Measurements from ENCODE around the gene UNC5A.

Gene UNC5A

DNA sequence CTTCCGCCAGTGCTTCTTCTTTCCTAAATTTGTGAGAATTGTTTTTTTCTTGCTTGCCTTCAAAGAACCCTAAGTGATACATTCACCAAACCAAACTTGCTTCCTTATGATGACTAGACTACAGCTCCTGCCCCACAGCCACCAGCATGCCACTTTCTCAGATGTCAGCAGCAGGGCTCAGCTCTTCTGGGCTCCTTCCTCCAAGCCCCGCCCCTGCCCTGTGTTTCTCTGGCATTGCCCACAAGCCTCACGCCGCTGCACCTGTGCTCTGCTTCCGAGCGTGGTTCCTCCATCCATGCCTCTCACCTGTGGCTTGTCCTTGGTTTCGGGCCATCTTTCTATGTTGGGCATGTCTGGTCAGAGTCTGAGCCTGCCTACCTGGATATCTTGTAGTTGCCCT, 10.6 kb downstream of the UNC5A start:
- DNase-seq (ENCODE audit: low read depth, low spot score) = no peak
- H3K27ac ChIP-seq = no peak overlapping the region
- no peak for TF ChIP-seq POLR2AphosphoS5 (IDR thresholded peaks at IDR 0.05; ENCODE audit: borderline replicate concordance, low read depth, low read length)
- TF ChIP-seq EZH2 (IDR thresholded peaks at IDR 0.05) = no peak
- no peak for TF ChIP-seq FOXP2 (optimal IDR thresholded peaks at IDR 0.05; ENCODE audit: control extremely low read depth, extremely low read length, insufficient read depth)

DNA sequence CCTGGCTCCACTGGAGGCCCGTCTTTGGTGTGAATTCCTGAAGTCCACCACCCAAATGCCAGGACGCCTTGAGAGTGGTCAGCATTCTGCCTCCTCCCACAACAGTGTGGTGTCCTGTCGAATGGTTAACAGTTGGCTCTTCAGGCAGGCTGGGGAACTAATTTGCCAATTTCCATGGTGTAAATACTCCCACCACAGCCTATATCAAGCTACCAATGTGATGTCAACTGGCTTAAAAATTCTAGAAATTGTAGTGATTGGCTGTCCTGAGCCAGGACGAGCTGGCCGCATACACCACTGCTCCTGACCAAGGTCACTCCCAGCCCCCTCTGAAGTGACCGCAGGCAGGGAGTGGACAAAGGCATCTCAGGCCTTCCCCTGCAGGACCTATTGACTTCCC, 11.1 kb downstream of the UNC5A start:
- Histone ChIP-seq H3K36me3 (ENCODE audit: insufficient read depth, low read length) (no peaks in the 10 kb centered on the region), H3K9me3 (ENCODE audit: low read depth, low read length) (no peaks in the 10 kb centered on the region), H3K27ac (no peak overlapping the region), H3K9ac (ENCODE audit: insufficient read length) (no peak overlapping the region), H3K4me3 (no peak overlapping the region)
- TF ChIP-seq POLR2AphosphoS5 (IDR thresholded peaks at IDR 0.05; ENCODE audit: borderline replicate concordance, low read depth, low read length) (no peak), EZH2 (IDR thresholded peaks at IDR 0.05) (no peak)
- no peak for DNase-seq (ENCODE audit: low read depth, low spot score)

More for the DNA sequence above, 10.6 kb downstream of the UNC5A start:
- Histone ChIP-seq H3K9me3 (ENCODE audit: low read depth, low read length) (no peaks in the 10 kb centered on the region), H3K9ac (ENCODE audit: insufficient read length) (no peak overlapping the region), H3K36me3 (ENCODE audit: insufficient read depth, low read length) (no peaks in the 10 kb centered on the region), H3K4me3 (no peak overlapping the region)

DNA sequence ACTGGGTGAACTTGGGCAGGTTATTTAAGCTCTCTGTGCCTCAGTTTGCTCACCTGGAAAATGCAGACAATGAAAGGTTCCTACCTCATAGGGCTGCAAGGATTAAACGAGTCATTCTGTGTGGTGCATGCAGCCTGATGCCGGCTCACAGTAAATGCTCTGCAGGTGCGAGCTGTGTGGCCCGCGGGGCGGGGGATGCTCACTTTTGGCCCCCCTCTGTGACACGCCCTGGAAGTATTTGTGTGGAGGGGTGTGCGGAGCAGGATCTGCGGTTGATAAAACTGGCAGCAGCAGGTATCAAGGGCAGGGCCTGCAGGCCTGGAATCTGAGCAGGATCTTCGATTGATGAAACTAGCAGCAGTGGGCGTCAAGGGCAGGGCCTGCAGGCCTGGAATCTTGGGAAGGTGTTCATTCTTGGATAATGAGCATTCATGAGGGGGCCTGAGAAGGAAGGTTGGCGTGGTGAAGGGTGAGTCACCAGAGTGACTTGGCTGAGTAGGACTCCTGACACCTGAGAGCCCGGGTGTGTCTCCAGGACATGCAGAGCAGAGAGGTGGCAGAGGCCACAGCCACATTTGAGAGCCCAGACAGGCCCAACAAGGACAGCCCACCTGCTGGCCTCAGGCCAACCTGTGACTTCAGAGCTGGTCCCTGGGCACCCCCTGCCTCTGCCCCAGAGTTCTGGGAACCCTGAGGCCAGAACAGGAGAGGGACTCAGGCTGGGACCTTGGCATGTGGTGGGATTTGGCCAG, 11.9 kb downstream of the UNC5A start:
- Histone ChIP-seq H3K27ac (no peak overlapping the region), H3K4me3 (no peak overlapping the region), H3K9ac (ENCODE audit: insufficient read length) (no peak overlapping the region), H3K9me3 (ENCODE audit: low read depth, low read length) (no peaks in the 10 kb centered on the region), H3K36me3 (ENCODE audit: insufficient read depth, low read length) (no peaks in the 10 kb centered on the region)
- no peak for DNase-seq (ENCODE audit: low read depth, low spot score)
- no peak for TF ChIP-seq POLR2AphosphoS5 (IDR thresholded peaks at IDR 0.05; ENCODE audit: borderline replicate concordance, low read depth, low read length)
- no peak for TF ChIP-seq EZH2 (IDR thresholded peaks at IDR 0.05)
- TF ChIP-seq FOXP2 (optimal IDR thresholded peaks at IDR 0.05; ENCODE audit: control extremely low read depth, extremely low read length, insufficient read depth) = no peak

DNA sequence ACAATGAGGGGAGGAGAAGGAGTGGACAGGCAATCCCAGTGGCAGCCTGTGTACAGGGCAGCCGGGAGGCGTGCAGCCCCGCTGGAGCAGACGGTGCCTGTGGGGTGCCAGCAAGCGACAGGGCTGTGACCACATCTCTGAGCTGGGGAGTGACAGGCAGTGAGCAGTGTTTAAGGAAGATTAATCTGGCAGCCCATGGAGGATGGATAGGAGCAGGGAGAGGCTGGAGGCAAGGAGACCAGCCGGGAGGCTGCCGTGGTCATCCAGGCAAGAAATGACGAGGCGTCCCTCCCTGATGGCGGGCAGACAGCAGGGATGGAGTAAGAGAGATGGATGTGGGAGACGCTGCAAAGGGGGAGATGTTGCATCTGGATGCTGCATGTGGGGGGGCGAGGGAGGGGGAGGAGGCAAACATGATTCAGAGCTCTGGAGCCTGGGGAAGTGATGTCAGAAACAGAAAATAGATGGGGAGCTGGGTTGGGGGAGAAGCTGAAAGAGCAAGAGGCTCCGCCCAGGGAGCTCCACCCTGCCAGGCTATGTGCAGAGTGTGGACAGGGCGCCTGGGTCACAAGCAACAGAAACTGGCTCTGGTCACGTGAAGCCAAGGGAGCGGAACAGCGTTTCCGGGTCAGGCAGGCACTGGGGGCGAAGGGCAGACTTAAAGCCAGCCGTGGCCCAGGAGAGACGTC, 12.6 kb downstream of the UNC5A start:
- Histone ChIP-seq H3K9ac (ENCODE audit: insufficient read length) (no peak overlapping the region), H3K9me3 (ENCODE audit: low read depth, low read length) (no peaks in the 10 kb centered on the region), H3K4me3 (no peak overlapping the region), H3K36me3 (ENCODE audit: insufficient read depth, low read length) (no peaks in the 10 kb centered on the region), H3K27ac (no peak overlapping the region)
- DNase-seq (ENCODE audit: low read depth, low spot score) = no peak
- no peak for TF ChIP-seq FOXP2 (optimal IDR thresholded peaks at IDR 0.05; ENCODE audit: control extremely low read depth, extremely low read length, insufficient read depth)
- TF ChIP-seq POLR2AphosphoS5 (IDR thresholded peaks at IDR 0.05; ENCODE audit: borderline replicate concordance, low read depth, low read length) = no peak
- no peak for TF ChIP-seq EZH2 (IDR thresholded peaks at IDR 0.05)

DNA sequence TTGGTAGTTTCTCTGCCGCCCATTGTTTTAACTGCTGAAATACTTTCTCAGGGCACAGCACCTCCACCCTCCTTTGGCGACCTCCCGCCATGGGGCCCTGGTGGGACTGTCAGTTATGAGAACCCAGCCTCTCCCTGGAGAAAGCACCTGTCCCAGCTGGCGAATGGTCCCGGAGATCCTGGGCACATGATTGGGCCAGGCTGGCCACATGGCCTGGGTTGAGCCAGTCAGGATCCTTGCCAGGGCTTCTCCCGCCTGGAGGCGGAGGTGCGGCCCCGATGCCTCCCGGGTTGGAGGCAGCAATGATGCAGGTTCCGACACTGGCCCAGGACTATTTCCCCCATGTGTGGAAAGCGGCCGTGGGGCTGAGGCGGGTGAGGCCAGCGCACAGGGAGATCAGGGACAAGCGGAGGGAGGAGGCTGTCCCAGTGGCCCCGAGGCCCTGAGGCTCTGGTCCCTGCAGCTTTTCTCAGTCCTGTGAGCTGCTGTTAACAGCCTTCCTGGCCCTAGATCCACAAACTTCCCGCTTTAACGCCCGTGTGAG, 13.6 kb downstream of the UNC5A start:
- Histone ChIP-seq H3K27ac (no peak overlapping the region), H3K9ac (ENCODE audit: insufficient read length) (no peak overlapping the region), H3K4me3 (no peak overlapping the region), H3K36me3 (ENCODE audit: insufficient read depth, low read length) (no peaks in the 10 kb centered on the region), H3K9me3 (ENCODE audit: low read depth, low read length) (no peaks in the 10 kb centered on the region)
- TF ChIP-seq EZH2 (IDR thresholded peaks at IDR 0.05) = no peak
- TF ChIP-seq FOXP2 (optimal IDR thresholded peaks at IDR 0.05; ENCODE audit: control extremely low read depth, extremely low read length, insufficient read depth) = no peak
- TF ChIP-seq POLR2AphosphoS5 (IDR thresholded peaks at IDR 0.05; ENCODE audit: borderline replicate concordance, low read depth, low read length) = no peak
- DNase-seq (ENCODE audit: low read depth, low spot score) = no peak

DNA sequence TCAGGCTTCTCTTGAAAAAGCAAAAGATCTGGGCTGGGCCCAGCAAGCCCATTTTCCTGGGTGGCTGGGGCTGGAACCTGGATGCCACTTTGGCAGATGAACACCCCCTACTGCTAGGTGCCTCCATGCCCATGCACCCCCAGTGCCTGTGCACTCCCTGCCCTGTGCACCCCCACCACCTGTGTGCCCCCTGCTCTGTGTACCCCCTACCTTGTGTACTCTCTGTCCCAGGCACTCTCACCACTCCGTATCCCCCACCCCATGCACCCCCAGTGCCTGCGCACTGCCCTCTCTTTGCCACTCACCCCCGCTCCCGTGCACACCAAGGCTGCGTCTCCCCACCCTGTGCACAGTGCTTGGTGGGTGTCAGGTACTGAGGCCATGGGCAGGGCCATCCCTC, 14.2 kb downstream of the UNC5A start:
- Histone ChIP-seq H3K4me3 (no peak overlapping the region), H3K9me3 (ENCODE audit: low read depth, low read length) (no peaks in the 10 kb centered on the region), H3K9ac (ENCODE audit: insufficient read length) (no peak overlapping the region), H3K36me3 (ENCODE audit: insufficient read depth, low read length) (no peaks in the 10 kb centered on the region), H3K27ac (no peak overlapping the region)
- no peak for DNase-seq (ENCODE audit: low read depth, low spot score)
- TF ChIP-seq POLR2AphosphoS5 (IDR thresholded peaks at IDR 0.05; ENCODE audit: borderline replicate concordance, low read depth, low read length) (no peak), EZH2 (IDR thresholded peaks at IDR 0.05) (no peak), FOXP2 (optimal IDR thresholded peaks at IDR 0.05; ENCODE audit: control extremely low read depth, extremely low read length, insufficient read depth) (no peak)

DNA sequence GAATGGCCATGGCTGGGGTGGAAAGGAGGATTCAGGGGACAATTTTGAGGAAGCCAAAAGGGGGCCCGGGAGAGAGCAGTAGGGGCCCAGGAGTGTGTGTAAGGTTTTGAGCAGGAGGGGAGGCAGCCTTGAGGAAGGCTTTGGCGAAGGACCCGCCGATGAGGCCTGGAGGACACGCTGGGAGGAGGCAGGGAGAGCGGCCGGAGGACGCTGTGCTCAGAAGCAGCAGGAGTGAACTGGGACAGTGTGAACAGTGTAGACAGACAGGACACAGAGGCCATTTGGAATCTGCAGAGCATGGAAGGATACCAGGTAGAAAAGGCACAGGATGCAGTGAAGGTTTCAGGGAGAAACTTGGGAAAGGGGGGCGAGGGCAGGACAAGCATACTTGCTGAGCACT, 14.9 kb downstream of the UNC5A start:
- Histone ChIP-seq H3K9me3 (ENCODE audit: low read depth, low read length) (no peaks in the 10 kb centered on the region), H3K27ac (no peak overlapping the region), H3K4me3 (no peak overlapping the region), H3K9ac (ENCODE audit: insufficient read length) (no peak overlapping the region), H3K36me3 (ENCODE audit: insufficient read depth, low read length) (no peaks in the 10 kb centered on the region)
- TF ChIP-seq EZH2 (IDR thresholded peaks at IDR 0.05) = no peak
- TF ChIP-seq POLR2AphosphoS5 (IDR thresholded peaks at IDR 0.05; ENCODE audit: borderline replicate concordance, low read depth, low read length) = no peak
- no peak for TF ChIP-seq FOXP2 (optimal IDR thresholded peaks at IDR 0.05; ENCODE audit: control extremely low read depth, extremely low read length, insufficient read depth)
- no peak for DNase-seq (ENCODE audit: low read depth, low spot score)

DNA sequence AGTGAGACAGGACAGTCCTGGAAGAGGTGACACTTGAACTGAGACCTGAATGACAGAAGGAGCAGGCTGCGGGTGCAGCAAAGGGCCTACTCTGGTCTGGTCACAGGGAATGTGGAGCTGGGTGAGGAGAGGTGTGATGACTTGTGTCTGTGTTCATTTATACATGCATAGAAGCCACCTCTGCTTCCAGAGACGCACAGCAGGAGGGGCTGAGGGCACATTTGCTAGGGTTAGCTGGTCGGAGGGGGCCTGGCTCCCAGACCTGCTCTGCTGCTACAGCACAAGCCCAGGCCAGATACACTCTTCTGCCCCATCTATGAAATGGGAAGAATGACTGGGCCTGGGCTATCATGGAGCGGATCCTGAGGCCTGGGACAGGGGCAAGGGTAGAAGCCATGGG, 15.6 kb downstream of the UNC5A start:
- Histone ChIP-seq H3K27ac (no peak overlapping the region), H3K9me3 (ENCODE audit: low read depth, low read length) (no peaks in the 10 kb centered on the region), H3K9ac (ENCODE audit: insufficient read length) (no peak overlapping the region), H3K36me3 (ENCODE audit: insufficient read depth, low read length) (no peaks in the 10 kb centered on the region), H3K4me3 (no peak overlapping the region)
- no peak for TF ChIP-seq POLR2AphosphoS5 (IDR thresholded peaks at IDR 0.05; ENCODE audit: borderline replicate concordance, low read depth, low read length)
- no peak for TF ChIP-seq EZH2 (IDR thresholded peaks at IDR 0.05)
- no peak for TF ChIP-seq FOXP2 (optimal IDR thresholded peaks at IDR 0.05; ENCODE audit: control extremely low read depth, extremely low read length, insufficient read depth)
- DNase-seq (ENCODE audit: low read depth, low spot score) = no peak

All from SK-N-MC (cell line).